ENCODE results near the gene ADGB. TPM values are rescaled to one million over a fixed set of nuclear protein-coding genes. Genes with fewer than 3 reads are reported as not detected.
"Not testable (repeated sequence)": the region's sequence is repeated elsewhere in the genome, so short reads cannot be mapped to it uniquely, and the experiment has no call there.

Gene ADGB
- polyA plus RNA-seq, 4 donors = 0.31 to 0.72 (median 0.40) TPM

DNA sequence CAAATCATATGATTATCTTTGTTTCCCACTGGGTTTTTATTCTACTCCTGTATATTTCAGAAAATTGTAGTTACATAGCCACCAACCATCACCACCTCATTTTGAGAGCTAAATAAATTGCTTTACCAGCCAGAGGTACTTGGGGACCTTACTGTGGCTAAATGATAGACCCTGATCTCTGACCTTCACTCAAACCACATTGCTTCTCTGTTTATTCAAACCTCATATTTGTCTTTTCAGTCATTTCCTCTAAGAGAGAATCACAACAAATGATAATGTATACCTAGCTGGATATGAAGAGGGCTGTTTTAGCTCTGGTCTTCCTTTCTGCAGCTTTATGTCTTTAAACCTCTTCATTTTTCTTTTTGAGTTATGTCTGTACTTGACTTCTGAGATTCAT, 142.8 kb downstream of the ADGB start:
- DNase-seq (ENCODE audit: low read depth in 4 of 4, low spot score in 3 of 4) = no peak

DNA sequence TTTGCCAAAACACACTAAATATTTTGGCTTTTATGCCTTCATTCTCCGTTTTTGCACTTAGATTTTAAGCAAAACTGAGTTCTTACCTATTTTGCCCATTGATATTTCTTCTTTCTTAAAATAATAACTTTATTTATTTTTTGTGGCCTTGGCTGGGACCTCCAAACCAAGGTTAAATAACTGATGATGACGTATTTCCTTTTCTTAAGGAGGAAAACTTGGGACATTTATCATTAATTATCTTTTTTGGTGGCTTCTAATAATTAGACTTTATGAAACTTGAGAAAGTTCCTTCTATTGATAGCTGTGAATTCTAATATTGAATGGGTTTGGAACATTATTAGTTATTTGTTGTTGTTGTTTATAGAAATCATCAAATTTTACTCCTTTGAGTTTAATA, 154.5 kb downstream of the ADGB start:
- DNase-seq (ENCODE audit: low read depth in 4 of 4, low spot score in 3 of 4) = no peak

DNA sequence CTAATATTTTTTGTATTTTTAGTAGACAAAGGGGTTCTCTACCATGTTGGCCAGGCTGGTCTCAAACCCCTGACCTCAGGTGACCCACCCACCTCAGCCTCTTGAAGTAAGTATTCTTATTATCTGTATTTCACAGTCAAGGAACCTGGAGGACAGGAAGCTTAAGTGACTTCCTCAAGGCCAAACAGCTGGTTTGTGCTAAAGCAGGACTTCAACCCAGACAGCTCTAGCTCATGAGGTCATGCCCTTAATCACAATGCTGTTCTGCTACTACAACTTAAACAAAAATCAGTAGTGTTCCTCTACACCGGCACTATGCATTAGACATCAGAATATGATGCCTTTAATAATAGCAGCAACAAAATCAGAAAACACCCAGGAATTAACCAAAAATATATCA, 168.9 kb downstream of the ADGB start:
- no peak for DNase-seq (ENCODE audit: low read depth in 4 of 4, low spot score in 3 of 4)

DNA sequence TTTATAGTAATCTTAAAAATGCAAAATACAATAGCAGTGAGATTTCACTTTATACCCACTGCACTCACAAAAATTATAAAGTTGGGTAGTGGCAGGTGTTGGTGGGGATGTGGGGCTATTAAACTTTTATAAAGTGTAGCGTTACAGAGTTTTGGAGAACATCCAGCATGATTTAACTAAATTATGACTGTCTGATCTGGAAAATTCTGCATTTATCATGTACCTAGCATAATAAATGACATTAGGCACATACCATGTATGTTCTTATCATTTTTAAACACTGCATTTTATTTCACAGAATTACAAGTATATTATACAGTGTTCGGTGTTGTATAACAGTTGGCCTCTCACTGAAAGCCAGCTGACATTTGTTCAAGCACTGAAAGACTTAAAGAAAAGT, 169.9 kb downstream of the ADGB start:
- DNase-seq (ENCODE audit: low read depth in 4 of 4, low spot score in 3 of 4) = no peak

DNA sequence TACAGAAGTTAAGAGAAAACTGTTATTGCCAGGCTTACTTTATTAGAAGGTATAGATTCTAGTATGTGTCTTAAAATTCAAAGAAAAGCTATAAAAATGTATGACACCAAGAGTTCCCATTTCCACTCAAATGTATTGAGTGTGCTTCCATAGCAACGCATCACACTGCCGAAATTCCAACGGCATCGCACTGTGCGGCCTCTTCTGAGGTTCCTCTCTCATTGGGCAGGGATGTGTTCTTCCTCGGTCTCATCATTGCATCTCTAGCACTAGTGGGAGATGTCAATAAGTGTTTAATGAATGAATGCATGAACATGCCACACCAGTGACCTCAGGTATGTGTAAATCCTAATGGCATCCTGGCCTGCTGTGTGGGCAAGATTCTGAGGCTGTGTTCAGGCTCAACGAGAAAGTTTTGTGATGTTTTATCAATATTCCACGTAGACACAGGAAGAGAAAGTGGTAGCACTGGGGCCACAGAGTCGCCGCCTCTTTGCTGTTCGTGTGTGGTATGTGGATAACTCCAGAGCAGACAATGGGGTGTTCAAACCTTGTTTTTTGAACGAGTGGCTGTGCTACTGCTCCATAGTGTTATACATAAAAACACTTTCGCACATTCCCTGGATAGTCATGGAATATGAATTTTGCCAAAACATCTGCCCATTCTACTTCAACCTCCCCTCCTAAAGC, 171.6 kb downstream of the ADGB start:
- no peak for DNase-seq (ENCODE audit: low read depth in 4 of 4, low spot score in 3 of 4)

DNA sequence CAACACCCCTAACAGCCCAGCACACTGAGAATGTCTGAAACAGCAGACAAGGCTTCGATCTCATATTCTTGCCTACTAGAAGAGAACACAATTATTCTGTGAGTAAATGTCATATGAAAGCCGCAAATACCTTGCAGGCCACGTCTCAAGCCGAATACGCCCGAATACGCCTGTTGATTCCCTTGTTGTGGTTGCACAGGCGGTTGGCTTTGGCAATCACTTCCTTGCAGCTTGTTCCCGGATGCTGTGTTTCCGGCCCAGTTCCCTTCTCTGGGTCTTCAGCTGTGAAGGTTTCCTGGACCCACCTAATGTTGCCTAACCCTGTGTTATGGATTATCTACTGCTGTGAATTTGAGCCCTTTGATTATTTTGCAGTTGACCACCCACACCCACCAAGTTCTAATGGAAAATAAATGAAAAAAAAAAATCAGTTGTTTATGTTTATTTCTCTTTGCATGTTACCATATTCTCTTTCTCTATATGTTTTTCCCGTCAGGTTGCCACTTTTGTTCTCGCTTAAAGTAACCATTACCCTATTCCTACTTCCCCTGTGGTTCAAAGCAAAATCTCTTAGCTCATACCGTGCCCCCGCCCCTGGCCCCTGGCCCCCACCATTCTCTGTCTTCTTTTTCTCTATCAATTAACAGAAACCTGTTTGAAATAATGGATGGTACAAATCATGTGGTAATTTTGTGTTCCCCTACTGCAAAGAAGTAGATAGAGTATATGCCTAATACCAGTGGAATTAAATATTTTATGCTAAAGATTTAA, 172.4 kb downstream of the ADGB start:
- DNase-seq (ENCODE audit: low read depth in 4 of 4, low spot score in 3 of 4) = no peak

DNA sequence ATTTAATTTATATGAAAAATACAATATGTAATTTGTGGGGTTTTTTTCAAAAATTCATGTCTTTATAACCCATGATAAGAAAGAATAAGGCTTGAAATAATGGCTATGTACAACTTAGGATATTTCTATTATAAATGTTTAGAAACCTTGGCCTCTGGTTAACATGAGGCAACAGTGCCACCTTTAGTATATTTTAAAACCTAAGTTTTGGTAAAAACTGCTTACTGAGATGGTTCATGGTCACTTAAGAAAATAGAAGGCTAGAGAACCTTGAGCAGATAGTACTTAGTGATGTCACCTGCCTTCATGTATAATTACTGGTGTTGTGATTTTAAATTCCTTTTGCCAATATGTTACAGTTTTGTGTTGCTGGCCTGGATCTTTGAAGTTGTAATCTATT, 176.4 kb downstream of the ADGB start:
- DNase-seq (ENCODE audit: low read depth in 4 of 4, low spot score in 3 of 4) = no peak

DNA sequence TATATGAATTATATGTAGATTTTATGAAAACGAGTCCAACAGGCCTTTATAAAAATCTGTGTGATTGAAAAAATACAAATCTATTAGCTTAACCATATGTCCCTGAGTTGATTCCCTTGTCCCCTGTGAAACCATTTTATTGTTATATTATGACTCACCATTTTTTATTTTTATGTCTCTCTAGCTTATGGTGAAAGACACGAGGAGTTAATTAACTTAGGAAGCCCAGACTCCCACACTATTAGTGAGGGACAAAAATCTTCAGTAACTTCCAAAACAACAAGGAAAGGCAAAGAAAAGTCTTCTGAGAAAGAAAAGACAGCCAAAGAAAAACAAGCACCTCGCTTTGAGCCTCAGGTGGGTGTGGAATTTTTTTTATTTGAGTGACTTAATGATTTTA, 183.1 kb downstream of the ADGB start:
- DNase-seq (ENCODE audit: low read depth in 4 of 4, low spot score in 3 of 4) = no peak

DNA sequence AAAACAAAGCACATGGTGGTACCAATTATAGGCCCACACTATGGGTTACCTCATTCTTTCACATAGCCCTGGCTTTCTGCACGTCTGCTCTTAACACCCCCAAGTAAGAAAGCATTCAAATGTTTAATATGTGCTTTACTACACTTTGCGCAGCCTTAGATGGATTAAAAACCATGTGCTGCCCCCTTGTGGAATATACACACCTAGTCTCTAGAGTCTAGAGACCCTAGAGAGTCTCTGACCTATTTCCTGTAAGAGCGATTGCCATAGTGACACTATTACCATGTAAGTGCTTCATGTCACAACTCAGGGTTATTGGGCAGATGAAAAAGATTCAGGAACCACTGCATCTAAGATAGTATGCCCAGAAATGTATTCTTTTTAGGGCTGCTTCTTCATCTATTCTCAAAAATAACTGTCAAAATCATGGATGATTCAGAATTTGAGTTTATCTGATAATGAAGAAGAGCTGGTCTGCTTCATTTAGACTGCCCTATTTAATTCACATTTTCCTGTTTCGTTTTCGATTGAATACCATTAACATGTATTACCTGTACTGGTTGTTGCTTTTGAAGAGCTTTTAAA, 186.3 kb downstream of the ADGB start:
- no peak for DNase-seq (ENCODE audit: low read depth in 4 of 4, low spot score in 3 of 4)

DNA sequence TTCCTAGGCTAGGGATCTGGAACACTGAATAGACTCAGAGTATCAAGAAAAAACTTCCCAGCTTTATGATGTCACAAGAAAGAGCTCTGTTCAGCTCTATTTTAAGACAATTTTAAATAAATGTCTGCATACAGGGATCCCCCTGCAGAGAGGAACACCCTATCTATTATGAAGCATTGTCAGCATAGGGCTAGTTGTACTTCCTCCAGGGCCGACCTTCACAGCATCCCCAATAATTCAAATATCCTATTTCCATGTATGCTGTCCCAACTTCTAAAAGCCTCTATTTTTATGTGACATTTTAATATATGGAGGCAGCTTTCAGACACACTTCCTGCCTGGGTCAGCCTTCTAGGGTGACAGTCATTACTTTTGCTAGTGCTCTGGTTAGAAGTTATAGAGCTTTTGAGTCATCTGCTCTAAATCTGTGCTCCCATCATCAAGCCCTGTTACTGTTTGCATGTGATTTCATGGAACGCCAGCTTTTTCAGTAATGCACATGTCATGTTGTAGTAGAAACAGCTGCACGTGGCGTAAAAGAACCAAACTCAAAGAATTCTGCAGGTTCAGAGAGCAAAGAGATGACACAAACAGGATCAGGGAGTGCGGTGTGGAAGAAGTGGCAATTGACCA, 189.2 kb downstream of the ADGB start:
- peak in 1 of 4 donors; percentile 22 for DNase-seq (ENCODE audit: low read depth in 4 of 4, low spot score in 3 of 4)

DNA sequence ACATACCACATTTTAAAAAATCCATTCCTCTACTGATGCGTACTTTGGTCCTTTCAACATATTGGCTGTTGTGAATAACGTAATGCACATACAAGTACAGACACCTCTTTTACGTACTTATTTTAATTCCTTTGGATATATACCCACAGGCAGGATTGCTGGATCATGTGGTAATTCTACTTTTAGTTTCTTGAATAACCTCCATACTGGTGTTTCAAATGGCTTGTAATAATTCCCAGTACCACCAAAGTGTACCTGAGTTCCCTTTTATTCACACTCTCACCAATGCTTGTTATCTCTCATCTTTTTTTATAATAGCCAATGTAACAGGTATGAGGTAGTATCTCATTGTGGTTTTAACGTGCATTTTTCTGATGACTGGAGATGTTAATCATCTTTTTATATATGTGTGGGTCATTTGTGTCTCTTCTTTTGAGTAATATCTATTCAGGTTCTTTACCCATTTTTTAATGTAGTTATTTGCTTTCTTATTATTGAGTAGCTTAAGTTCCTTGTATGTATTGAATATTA, 191.9 kb downstream of the ADGB start:
- no peak for DNase-seq (ENCODE audit: low read depth in 4 of 4, low spot score in 3 of 4)

DNA sequence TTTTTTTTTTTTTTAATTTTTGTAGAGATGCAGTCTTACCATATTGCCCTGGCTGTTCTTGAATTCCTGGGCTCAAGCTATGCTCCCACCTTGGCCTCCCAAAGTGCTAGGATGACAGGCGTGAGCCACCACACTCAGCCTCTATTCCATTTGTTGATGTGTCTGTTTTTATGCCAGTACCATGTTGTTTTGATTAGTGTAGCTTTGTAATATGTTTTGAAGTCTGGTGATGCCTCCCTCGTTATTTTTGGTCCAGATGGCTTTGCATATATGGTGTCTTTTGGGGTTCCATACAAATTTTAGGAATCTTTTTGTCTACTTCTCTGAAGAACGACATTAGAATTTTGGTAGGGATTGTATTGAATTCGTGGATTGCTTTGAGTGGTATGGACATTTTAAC, 193.2 kb downstream of the ADGB start:
- DNase-seq (ENCODE audit: low read depth in 4 of 4, low spot score in 3 of 4) = no peak

DNA sequence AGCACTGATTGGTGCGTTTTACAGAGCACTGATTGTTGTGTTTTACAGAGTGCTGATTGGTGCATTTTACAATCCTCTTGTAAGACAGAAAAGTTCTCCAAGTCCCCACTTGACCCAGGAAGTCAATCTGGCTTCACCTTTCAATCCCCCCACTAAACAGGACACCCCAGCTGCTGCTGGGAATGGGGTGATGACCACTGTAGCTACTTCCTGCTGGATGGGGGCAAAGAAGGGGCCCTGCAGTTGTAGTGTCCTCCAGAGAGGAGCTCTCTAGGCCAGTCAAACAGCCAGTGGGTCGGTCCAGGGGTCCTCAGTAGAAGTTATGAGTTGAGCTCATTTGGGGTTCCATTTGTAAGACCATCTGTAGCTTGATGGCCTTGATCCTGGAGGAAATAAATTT, 194.4 kb downstream of the ADGB start:
- not testable (repeated sequence) for DNase-seq (ENCODE audit: low read depth in 4 of 4, low spot score in 3 of 4)

DNA sequence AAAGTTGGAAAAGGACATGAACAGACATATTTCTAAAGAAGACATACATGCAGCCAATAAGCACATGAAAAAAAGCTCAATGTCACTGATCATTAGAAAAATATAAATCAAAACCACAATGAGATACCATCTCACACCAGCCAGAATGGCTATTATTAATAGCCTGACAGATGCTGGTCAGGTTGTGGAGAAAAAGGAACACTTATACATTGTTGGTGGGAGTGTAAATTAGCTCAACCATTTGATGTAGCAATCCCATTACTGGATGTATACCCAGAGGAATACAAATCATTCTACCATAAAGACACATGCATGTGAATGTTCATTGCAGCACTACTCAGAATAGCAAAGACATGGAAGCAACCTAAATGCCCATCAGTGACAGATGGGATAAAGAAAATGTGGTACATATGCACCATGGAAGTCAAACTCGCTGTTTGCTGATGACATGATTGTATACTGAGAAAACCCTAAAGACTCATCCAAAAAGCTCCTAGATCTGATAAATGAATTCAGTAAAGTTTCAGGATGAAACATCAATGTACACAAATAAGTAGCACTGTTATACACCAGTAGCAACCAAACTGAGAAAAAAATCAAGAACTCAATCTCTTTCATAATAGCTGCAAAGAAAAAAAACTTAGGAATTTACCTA, 196.8 kb downstream of the ADGB start:
- no peak for DNase-seq (ENCODE audit: low read depth in 4 of 4, low spot score in 3 of 4)

DNA sequence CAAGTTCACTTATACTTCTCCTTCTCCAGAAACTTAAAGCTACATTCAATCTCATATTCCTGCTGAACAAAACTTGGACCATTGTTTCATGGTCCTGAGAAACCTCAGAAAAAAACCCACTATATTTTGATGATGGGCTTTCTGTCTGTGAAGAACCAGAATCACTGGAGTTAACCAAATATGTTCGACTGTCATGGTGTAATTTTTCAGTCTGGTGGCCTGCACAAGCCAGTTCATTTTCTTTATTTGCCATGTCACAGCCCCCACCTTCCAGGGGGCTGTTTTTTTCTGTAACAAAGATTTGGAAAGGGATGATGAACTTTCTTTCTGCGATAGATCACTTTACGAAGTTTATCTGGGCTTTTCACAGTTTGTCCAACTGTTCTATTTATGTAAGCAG, 204.4 kb downstream of the ADGB start:
- DNase-seq (ENCODE audit: low read depth in 4 of 4, low spot score in 3 of 4) = not testable (repeated sequence)

DNA sequence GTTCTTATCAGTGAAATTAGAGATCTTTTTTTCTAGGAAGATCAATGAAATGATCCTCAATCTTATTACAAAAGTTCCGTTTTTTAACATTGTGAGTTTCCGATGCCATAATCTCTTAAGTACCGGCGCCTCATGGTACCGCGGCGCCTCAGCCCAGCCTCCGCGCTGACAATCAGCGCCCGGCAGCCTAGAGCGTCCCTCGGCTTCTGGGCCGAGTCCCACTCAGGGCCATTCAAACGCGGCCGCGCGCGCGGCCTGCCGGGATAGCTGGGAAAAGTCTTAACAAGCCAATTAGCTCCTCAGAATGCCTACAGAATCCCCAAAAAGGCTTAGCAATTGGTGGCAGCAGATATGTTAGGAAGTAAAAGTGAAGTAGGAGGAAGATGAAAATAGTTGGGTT, 204.8 kb downstream of the ADGB start:
- DNase-seq (ENCODE audit: low read depth in 4 of 4, low spot score in 3 of 4) = no peak

DNA sequence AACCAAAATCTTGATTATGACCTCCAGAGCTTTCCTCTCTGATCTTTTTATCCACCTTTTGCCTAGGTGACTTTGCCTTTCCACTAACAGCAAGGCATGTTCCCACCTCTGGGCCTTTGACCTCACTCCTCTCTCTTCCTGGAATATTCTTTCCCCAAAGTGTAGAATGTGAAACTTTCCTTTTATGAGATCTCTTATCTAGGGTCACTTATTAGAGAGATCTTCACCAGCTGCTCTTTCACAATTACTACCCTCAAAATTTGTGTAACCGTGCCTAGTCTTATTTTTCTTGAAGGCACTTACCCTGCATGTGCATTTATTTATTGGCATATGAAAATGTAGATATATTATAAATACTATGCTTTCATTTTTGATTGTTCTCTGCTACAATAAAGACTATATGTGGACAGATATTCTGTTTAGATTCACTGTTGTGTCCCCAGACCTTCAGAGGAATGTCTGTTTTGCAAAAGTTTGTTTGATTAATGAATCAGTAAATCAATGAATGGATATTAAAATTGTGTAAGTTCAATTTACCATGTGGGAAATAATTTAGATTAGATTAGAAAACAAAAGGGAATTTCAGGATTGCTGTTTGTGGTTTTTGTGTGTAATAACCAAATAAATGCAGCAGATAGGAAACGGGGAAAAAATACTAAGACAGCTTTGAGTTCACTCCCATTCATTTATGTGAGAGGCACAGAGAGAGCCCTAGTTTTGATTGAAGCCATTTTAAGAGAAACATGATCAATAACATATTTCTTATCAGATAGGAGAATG, 207.0 kb downstream of the ADGB start:
- DNase-seq (ENCODE audit: low read depth in 4 of 4, low spot score in 3 of 4) = no peak

DNA sequence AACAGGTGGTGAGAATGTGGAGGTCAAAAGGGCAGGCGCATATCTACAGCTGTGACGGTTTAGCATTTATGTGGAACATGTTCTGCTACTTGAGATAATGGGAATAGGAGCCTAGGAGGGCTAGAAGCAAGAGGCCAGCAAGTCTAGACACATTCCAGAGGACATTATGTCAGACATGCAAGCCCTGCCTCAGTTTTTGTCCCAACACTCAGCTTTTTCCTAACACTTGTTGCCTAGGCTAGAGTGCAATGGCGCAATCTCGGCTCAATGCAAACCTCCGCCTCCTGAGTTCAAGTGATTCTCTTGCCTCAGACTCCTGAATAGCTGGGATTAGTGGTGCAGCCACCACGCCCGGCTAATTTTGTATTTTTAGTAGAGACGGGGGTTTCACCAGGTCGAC, 210.2 kb downstream of the ADGB start:
- not testable (repeated sequence) for DNase-seq (ENCODE audit: low read depth in 4 of 4, low spot score in 3 of 4)

DNA sequence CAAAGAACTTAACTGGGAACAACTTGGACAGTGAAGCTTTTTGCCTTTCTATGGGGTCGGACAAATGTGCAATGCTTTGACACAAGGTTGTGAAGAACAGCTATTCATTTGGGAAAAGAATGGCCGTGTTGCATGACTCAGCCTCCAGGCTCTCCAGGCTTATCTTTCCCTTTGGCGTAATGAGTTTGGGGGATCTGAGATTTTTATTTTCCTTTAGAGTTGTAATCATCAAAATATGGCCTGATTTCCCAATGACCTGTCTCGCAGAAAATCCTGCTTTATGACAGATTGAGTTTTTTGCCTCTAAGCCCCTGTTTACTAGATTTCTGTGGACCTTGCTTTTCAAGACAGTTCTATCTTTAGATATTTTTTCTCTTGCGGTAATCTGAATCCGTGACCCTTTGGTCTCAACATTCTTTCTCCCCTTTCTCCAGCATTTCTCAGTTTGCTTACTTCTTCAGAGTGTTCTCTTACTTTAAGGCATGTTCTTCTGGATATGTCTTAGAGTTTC, 214.1 kb downstream of the ADGB start:
- not testable (repeated sequence) for DNase-seq (ENCODE audit: low read depth in 4 of 4, low spot score in 3 of 4)

DNA sequence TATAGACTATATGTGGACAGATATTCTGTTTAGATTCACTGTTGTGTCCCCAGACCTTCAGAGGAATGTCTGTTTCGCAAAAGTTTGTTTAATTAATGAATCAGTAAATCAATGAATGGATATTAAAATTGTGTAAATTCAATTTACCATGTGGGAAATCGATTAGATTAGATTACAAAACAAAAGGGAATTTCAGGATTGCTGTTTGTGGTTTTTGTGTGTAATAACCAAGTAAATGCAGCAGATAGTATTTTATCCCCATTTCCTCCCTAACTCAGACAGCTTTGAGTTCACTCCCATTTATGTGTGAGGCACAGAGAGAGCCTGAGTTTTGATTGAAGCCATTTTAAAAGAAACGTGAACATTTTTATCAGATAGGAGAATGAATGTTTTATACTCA, 214.8 kb downstream of the ADGB start:
- no peak for DNase-seq (ENCODE audit: low read depth in 4 of 4, low spot score in 3 of 4)
